Heart left ventricle (tissue), 13 donors: Measurements from ENCODE around the gene NKX2-4.

ENCODE experiments used
- POLR2A ChIP-seq, 2 donors: fragments of 450-650 bp; IDR thresholded peaks; one replicate each; pipeline ENCODE4 v1.6.1; 2017; ENCODE audit warnings: antibody characterized with exemption in 2 of 2, mild to moderate bottlenecking in 2 of 2, moderate library complexity in 2 of 2
- TF ChIP-seq, protein P1 (sequence below), 12 donors: fragments of 200-600 bp; sonication (generic) in 4 of 12; IDR thresholded peaks; one replicate each; pipeline versions ENCODE4 v1.5.0 to v1.8.0; 2018 to 2022; ENCODE audit warnings: antibody characterized with exemption in 12 of 12, mild to moderate bottlenecking in 5 of 12
- donor health status: ischemic (EF 13 %, LVEDD 7.1; RV severe dilation, severe dysfunction).
- donor health status: DM: no; HTN: yes; CAD: no.
- donor health status: DM: no; HTN: no; CAD: no.
- donor health status: ischemic (EF 25% LVEDD 6.9; RV normal size, moderate dysfunction).
- donor health status: ischemic (EF 25% LVEDD 5.7; RV mildly dilated, moderate dysfunction).
- donor health status: ischemic (EF 35%, LVEDD 5.7; RV mildly dilated, moderate dysfunction).
- donor health status: nonischemic (EF 11% LVEDD 7.7; RV severe dilation, severe dysfunction).
- donor health status: DM: yes; HTN: yes; CAD: no.
- donor health status: PGD.
- donor health status: ischemic (EF 29% LVEDD 5.4; RV normal size, mild dysfunction).
- donor health status: nonischemic (EF 23%, LVEDD 6.1; RV moderate dilation, normal function).

DNA sequence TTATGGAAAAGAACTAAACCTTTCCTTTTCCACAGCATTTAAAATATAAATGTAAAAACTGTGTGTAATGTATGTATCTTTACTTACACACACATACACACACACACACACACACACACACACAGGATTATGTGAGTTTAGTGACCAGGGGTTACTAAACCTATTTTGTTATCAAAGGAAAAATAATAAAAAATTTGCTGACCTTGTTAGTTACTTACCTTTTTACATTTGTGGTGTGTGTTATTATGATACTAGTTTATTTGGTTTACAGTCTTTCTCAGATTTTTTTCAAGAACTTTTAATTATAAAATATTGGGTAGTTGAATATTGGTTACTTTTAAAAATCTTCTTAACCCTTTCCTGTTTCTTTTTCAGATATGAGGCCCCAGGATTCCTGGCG, 15.7 kb downstream of the NKX2-4 start:
- TF ChIP-seq, protein P1, sequence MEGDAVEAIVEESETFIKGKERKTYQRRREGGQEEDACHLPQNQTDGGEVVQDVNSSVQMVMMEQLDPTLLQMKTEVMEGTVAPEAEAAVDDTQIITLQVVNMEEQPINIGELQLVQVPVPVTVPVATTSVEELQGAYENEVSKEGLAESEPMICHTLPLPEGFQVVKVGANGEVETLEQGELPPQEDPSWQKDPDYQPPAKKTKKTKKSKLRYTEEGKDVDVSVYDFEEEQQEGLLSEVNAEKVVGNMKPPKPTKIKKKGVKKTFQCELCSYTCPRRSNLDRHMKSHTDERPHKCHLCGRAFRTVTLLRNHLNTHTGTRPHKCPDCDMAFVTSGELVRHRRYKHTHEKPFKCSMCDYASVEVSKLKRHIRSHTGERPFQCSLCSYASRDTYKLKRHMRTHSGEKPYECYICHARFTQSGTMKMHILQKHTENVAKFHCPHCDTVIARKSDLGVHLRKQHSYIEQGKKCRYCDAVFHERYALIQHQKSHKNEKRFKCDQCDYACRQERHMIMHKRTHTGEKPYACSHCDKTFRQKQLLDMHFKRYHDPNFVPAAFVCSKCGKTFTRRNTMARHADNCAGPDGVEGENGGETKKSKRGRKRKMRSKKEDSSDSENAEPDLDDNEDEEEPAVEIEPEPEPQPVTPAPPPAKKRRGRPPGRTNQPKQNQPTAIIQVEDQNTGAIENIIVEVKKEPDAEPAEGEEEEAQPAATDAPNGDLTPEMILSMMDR (IDR thresholded peaks at IDR 0.05): no peak
- TF ChIP-seq POLR2A (IDR thresholded peaks at IDR 0.05): no peak
